ENCODE measurements around the gene SIRPG.

The SIRPG gene

DNA sequence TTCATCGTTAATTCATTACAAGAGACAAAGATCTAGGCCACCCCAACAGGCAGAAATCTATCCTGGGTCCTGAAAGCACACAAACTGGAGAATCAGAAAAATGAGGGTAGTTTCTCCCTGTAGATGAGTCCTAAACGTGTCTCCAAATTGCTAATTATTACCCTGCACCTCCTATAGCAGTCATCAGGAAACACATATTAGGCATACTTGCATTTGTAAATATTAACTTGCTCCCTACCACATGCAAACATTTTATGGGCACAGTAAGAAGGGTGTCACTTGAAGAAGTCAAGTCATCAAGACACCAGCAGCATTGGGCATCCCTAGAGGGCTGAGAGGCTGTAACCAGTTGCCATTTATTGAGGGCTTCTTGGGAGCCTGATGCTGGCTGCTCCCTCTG, 19.8 kb downstream of the SIRPG start:
- no peak overlapping the region for H3K9ac ChIP-seq (ENCODE audit: low read length in 5 of 5)
- H3K27me3 ChIP-seq (ENCODE audit: control insufficient read depth in 5 of 5, insufficient read depth in 4 of 5, low read length in 5 of 5), result no peaks in the 10 kb centered on the region
- H3K9me3 ChIP-seq (ENCODE audit: control insufficient read depth in 5 of 5, low read length in 5 of 5), result peaks cover 0 to 2% (median 0%) of the 10 kb centered on the region in 5 donors
- no peak overlapping the region for H3K4me3 ChIP-seq (ENCODE audit: low read depth in 1 of 5, low read length in 5 of 5)
- no peaks in the 10 kb centered on the region for H3K4me1 ChIP-seq (ENCODE audit: control insufficient read depth in 5 of 5, insufficient read depth in 5 of 5, low read length in 5 of 5)
- no peaks in the 10 kb centered on the region for H3K36me3 ChIP-seq (ENCODE audit: control insufficient read depth in 5 of 5, insufficient read depth in 5 of 5, low read length in 5 of 5)
- H3K27ac ChIP-seq (ENCODE audit: low read depth, low read length), result no peak overlapping the region

DNA sequence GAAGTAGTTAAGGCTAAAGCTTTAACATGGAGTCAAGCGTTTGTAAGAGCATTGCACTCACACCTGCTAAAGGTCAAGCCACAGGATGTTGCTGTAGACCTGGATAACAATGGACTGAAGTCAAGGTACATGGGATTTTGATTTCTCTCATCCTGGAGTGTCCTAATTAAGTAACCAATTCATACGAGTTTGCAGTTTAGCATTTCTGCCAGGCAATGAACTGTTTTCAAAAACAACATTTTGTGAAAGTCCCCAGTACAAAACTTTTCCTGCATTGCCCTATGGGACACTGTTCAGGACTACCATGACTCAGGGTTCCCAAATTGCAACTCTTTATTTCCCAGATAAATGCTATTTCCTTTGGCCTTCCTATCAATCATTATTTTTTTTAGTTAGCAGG, 20.4 kb downstream of the SIRPG start:
- Histone ChIP-seq H3K27ac (ENCODE audit: low read depth, low read length) (no peak overlapping the region), H3K4me1 (ENCODE audit: control insufficient read depth in 5 of 5, insufficient read depth in 5 of 5, low read length in 5 of 5) (no peaks in the 10 kb centered on the region), H3K27me3 (ENCODE audit: control insufficient read depth in 5 of 5, insufficient read depth in 4 of 5, low read length in 5 of 5) (no peaks in the 10 kb centered on the region), H3K4me3 (ENCODE audit: low read depth in 1 of 5, low read length in 5 of 5) (no peak overlapping the region), H3K9ac (ENCODE audit: low read length in 5 of 5) (no peak overlapping the region), H3K9me3 (ENCODE audit: control insufficient read depth in 5 of 5, low read length in 5 of 5) (peaks cover 0 to 2% (median 0%) of the 10 kb centered on the region in 5 donors), H3K36me3 (ENCODE audit: control insufficient read depth in 5 of 5, insufficient read depth in 5 of 5, low read length in 5 of 5) (no peaks in the 10 kb centered on the region)

DNA sequence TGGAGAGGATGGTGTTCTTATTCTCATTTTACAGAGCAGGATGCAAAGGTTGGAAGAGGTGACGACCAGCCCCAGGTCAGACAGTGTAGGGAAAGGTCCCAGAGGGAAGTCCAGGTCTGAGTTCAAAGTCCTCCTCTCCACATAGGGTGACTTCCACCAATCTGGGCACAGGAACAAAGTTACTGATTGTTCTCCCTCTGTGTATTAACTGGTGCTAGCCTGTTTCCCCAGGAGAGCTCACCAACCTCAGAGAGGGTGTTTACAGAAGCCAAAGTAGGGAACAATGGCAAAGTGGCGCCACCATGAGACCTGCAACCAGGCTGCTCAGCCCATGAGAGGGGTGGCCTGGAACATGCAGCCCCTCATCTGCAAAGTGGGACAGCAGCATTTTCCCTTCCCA, 21.0 kb downstream of the SIRPG start:
- Histone ChIP-seq H3K27ac (ENCODE audit: low read depth, low read length) (no peak overlapping the region), H3K27me3 (ENCODE audit: control insufficient read depth in 5 of 5, insufficient read depth in 4 of 5, low read length in 5 of 5) (no peaks in the 10 kb centered on the region), H3K9ac (ENCODE audit: low read length in 5 of 5) (no peak overlapping the region), H3K9me3 (ENCODE audit: control insufficient read depth in 5 of 5, low read length in 5 of 5) (peaks cover 0 to 2% (median 0%) of the 10 kb centered on the region in 5 donors), H3K36me3 (ENCODE audit: control insufficient read depth in 5 of 5, insufficient read depth in 5 of 5, low read length in 5 of 5) (no peaks in the 10 kb centered on the region), H3K4me1 (ENCODE audit: control insufficient read depth in 5 of 5, insufficient read depth in 5 of 5, low read length in 5 of 5) (no peaks in the 10 kb centered on the region), H3K4me3 (ENCODE audit: low read depth in 1 of 5, low read length in 5 of 5) (no peak overlapping the region)

DNA sequence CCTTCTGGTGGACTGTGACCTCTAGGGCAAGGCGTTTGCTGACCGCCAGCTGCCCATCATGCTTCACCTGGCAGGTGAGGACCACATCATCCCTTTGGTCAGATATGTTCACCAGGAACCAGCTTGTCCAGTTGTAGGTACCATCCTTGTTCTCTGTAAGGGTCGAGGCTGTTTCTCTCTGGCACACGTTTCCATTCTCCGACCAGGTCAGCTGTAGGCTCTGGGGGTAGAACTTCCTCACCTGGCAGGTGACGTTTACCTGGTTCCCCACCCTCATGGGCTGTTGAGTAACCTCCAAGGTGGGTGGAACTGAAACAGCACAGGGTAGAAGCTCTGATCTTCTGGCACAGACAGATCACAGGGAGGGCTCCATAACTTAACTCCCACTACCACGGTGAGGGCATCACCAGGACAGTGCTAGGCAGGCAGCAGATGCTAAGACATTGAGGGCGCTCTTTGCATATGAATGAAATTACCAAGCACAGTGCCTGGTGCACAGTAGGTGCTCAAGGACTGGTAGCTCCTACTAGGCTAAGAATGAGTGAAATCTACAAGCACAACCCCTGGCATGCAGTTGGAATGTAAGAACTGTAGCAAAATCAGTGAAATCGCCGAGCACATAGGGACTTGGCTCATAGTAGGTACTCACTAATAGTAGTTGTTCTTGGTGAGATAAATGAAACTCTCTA, 22.1 kb downstream of the SIRPG start:
- Histone ChIP-seq H3K9me3 (ENCODE audit: control insufficient read depth in 5 of 5, low read length in 5 of 5) (peaks cover 0 to 2% (median 0%) of the 10 kb centered on the region in 5 donors), H3K4me1 (ENCODE audit: control insufficient read depth in 5 of 5, insufficient read depth in 5 of 5, low read length in 5 of 5) (no peaks in the 10 kb centered on the region), H3K27me3 (ENCODE audit: control insufficient read depth in 5 of 5, insufficient read depth in 4 of 5, low read length in 5 of 5) (no peaks in the 10 kb centered on the region), H3K4me3 (ENCODE audit: low read depth in 1 of 5, low read length in 5 of 5) (no peak overlapping the region), H3K36me3 (ENCODE audit: control insufficient read depth in 5 of 5, insufficient read depth in 5 of 5, low read length in 5 of 5) (no peaks in the 10 kb centered on the region), H3K9ac (ENCODE audit: low read length in 5 of 5) (no peak overlapping the region), H3K27ac (ENCODE audit: low read depth, low read length) (no peak overlapping the region)

DNA sequence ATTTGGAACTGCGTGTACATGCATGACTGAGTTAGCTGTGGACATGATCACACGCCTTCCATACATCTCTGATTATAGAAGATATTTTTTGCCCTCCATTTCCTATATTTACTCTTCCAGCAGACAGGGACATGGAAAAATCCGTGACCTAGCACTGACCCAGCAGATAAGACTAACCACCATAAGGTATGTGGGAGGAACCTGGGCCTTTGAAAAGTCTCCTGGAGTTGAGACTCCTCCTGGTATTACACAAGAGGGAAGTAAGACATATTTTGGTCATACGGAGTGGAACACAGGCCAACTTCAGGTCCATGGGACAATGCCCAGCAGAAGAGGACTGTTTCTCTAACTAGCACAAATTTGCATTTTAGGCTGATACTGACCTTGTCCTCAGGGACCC, 24.0 kb downstream of the SIRPG start:
- no peak overlapping the region for H3K4me3 ChIP-seq (ENCODE audit: low read depth in 1 of 5, low read length in 5 of 5)
- H3K27me3 ChIP-seq (ENCODE audit: control insufficient read depth in 5 of 5, insufficient read depth in 4 of 5, low read length in 5 of 5), result no peaks in the 10 kb centered on the region
- no peak overlapping the region for H3K9ac ChIP-seq (ENCODE audit: low read length in 5 of 5)
- no peaks in the 10 kb centered on the region for H3K4me1 ChIP-seq (ENCODE audit: control insufficient read depth in 5 of 5, insufficient read depth in 5 of 5, low read length in 5 of 5)
- H3K9me3 ChIP-seq (ENCODE audit: control insufficient read depth in 5 of 5, low read length in 5 of 5), result no peaks in the 10 kb centered on the region
- H3K36me3 ChIP-seq (ENCODE audit: control insufficient read depth in 5 of 5, insufficient read depth in 5 of 5, low read length in 5 of 5), result no peaks in the 10 kb centered on the region
- no peak overlapping the region for H3K27ac ChIP-seq (ENCODE audit: low read depth, low read length)

DNA sequence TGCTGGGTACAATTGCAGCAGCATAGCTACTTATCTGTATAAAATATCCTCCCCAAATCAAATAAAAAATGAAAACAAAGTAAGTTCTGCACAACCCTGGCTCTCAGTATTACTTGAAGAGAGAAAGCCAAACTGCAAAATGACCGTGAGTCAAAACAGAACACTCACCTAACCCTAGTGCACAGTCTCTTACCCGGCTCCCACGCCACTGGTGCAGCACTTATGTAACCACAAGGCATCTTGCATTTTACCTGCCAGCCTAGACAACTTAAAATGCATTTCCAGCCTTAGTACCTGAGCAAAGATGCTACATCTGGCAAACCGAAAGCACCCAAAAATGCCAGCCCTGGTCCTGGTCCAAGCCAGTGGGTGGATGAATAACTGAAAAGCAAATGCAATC, 25.4 kb downstream of the SIRPG start:
- Histone ChIP-seq H3K4me1 (ENCODE audit: control insufficient read depth in 5 of 5, insufficient read depth in 5 of 5, low read length in 5 of 5) (no peaks in the 10 kb centered on the region), H3K36me3 (ENCODE audit: control insufficient read depth in 5 of 5, insufficient read depth in 5 of 5, low read length in 5 of 5) (no peaks in the 10 kb centered on the region), H3K9me3 (ENCODE audit: control insufficient read depth in 5 of 5, low read length in 5 of 5) (no peaks in the 10 kb centered on the region), H3K27me3 (ENCODE audit: control insufficient read depth in 5 of 5, insufficient read depth in 4 of 5, low read length in 5 of 5) (no peaks in the 10 kb centered on the region), H3K4me3 (ENCODE audit: low read depth in 1 of 5, low read length in 5 of 5) (no peak overlapping the region), H3K9ac (ENCODE audit: low read length in 5 of 5) (no peak overlapping the region), H3K27ac (ENCODE audit: low read depth, low read length) (no peak overlapping the region)

DNA sequence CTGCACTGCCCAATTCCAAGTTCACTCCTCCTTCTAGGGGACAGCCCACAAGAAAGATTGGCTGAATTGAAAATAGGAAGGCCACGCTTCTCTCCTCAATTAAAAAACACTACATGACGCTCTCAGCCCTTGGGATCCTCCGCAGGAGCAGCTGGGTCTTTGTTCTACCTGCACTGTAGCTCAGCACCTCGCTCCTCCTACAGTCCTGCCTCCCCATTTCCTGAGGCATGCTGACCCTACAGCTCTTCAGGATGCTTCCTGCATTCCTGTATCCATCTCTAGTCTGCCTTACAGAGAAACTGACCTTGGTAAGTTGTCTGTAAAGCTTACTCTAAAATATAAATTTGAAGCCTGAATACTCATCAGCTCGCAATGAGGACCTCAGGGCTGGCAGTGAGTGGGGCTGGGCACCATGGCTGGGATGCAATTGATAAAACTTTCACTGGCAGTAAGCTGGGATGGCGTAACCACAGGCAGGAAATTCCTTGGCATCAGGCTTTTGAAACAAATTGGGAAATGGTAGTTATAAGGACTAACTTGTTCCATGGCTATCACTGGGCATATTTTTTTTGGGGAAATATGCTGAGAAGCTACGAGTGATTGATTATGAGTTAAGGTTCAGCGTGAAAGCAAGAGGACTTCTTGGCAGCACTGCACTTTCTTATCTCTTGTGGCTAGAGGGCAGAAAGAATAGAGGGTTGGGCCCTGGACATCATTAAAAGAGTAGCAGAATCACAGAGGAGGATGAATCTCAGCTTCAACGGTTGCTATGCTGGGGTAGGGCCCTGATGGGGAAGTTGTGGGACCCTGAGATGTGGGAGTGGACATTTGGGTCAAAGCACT, 26.0 kb downstream of the SIRPG start:
- Histone ChIP-seq H3K9me3 (ENCODE audit: control insufficient read depth in 5 of 5, low read length in 5 of 5) (no peaks in the 10 kb centered on the region), H3K9ac (ENCODE audit: low read length in 5 of 5) (no peak overlapping the region), H3K27ac (ENCODE audit: low read depth, low read length) (no peak overlapping the region), H3K4me3 (ENCODE audit: low read depth in 1 of 5, low read length in 5 of 5) (no peak overlapping the region), H3K36me3 (ENCODE audit: control insufficient read depth in 5 of 5, insufficient read depth in 5 of 5, low read length in 5 of 5) (no peaks in the 10 kb centered on the region), H3K27me3 (ENCODE audit: control insufficient read depth in 5 of 5, insufficient read depth in 4 of 5, low read length in 5 of 5) (no peaks in the 10 kb centered on the region), H3K4me1 (ENCODE audit: control insufficient read depth in 5 of 5, insufficient read depth in 5 of 5, low read length in 5 of 5) (peaks cover 0 to 1% (median 0%) of the 10 kb centered on the region in 5 donors)

DNA sequence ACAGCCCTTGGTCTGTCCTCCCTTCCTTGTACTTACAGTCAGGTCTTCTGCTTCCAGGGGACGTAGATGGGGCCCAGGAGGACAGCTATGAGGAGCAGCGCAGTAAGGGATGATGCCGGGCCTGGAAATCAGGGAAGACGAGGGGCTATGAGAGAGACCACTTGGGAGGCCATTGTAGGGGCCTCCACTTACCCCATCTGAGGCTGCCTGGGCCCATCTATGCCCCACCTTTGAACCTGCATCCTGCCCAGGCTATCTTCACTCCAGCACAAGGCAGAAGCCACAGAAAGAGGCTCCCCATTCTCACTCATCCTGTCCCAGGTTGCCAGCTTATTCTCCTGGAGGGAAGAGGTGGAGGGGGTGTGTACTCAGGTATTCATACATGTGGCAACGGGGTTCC, 27.4 kb downstream of the SIRPG start:
- no peaks in the 10 kb centered on the region for H3K9me3 ChIP-seq (ENCODE audit: control insufficient read depth in 5 of 5, low read length in 5 of 5)
- H3K36me3 ChIP-seq (ENCODE audit: control insufficient read depth in 5 of 5, insufficient read depth in 5 of 5, low read length in 5 of 5), result no peaks in the 10 kb centered on the region
- no peaks in the 10 kb centered on the region for H3K27me3 ChIP-seq (ENCODE audit: control insufficient read depth in 5 of 5, insufficient read depth in 4 of 5, low read length in 5 of 5)
- no peak overlapping the region for H3K27ac ChIP-seq (ENCODE audit: low read depth, low read length)
- H3K9ac ChIP-seq (ENCODE audit: low read length in 5 of 5), result no peak overlapping the region
- H3K4me1 ChIP-seq (ENCODE audit: control insufficient read depth in 5 of 5, insufficient read depth in 5 of 5, low read length in 5 of 5), result peaks cover 0 to 3% (median 0%) of the 10 kb centered on the region in 5 donors
- no peak overlapping the region for H3K4me3 ChIP-seq (ENCODE audit: low read depth in 1 of 5, low read length in 5 of 5)

DNA sequence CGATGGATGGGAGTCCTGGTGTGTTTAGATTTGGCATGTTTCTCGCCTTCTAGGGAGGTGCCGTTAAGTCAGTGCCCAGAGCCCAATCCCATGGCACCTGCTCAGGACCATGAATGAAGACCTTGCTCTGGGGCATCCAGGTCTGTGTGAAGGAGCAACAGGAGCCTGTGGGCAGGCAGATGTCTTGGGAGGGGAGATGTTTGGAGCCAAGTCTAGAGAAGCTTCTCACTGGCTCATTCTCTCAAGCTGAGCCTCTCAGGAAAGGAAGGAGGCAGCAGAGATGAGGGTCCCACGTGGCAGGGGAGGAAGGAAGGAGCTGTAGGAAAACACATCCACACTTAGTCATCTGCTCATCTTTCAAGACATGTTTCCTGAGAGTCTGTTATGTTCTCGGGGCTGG, 28.3 kb downstream of the SIRPG start:
- H3K9ac ChIP-seq (ENCODE audit: low read length in 5 of 5), result no peak overlapping the region
- H3K27me3 ChIP-seq (ENCODE audit: control insufficient read depth in 5 of 5, insufficient read depth in 4 of 5, low read length in 5 of 5), result no peaks in the 10 kb centered on the region
- no peak overlapping the region for H3K4me3 ChIP-seq (ENCODE audit: low read depth in 1 of 5, low read length in 5 of 5)
- no peak overlapping the region for H3K27ac ChIP-seq (ENCODE audit: low read depth, low read length)
- no peaks in the 10 kb centered on the region for H3K9me3 ChIP-seq (ENCODE audit: control insufficient read depth in 5 of 5, low read length in 5 of 5)
- peaks cover 0 to 3% (median 0%) of the 10 kb centered on the region in 5 donors for H3K4me1 ChIP-seq (ENCODE audit: control insufficient read depth in 5 of 5, insufficient read depth in 5 of 5, low read length in 5 of 5)
- no peaks in the 10 kb centered on the region for H3K36me3 ChIP-seq (ENCODE audit: control insufficient read depth in 5 of 5, insufficient read depth in 5 of 5, low read length in 5 of 5)

DNA sequence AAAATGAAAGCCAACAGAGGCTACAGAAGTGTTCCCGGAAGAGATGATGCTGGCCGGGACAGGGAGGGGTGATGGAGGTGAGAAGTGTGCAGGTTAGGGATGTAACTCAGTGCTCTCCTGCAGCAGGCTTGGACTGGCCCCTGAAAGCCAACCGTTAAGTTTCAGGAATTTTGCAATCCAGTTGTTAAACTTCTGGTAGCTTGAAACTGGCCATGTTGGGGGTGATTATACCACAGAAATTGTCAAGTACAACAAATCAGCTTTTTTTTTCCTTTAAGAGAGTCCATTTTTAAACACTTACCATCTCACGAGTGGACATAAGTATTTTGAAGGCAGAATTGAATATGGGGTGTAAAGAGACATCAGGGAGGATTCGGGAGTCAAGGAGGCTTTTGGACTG, 29.0 kb downstream of the SIRPG start:
- peaks cover 0 to 3% (median 0%) of the 10 kb centered on the region in 5 donors for H3K4me1 ChIP-seq (ENCODE audit: control insufficient read depth in 5 of 5, insufficient read depth in 5 of 5, low read length in 5 of 5)
- no peaks in the 10 kb centered on the region for H3K9me3 ChIP-seq (ENCODE audit: control insufficient read depth in 5 of 5, low read length in 5 of 5)
- H3K27me3 ChIP-seq (ENCODE audit: control insufficient read depth in 5 of 5, insufficient read depth in 4 of 5, low read length in 5 of 5), result no peaks in the 10 kb centered on the region
- H3K4me3 ChIP-seq (ENCODE audit: low read depth in 1 of 5, low read length in 5 of 5), result no peak overlapping the region
- no peaks in the 10 kb centered on the region for H3K36me3 ChIP-seq (ENCODE audit: control insufficient read depth in 5 of 5, insufficient read depth in 5 of 5, low read length in 5 of 5)
- H3K27ac ChIP-seq (ENCODE audit: low read depth, low read length), result no peak overlapping the region
- no peak overlapping the region for H3K9ac ChIP-seq (ENCODE audit: low read length in 5 of 5)

All from subcutaneous abdominal adipose tissue (tissue), 5 donors.